IMR-90 (cell line): ENCODE data around the gene FMO2. TPM values are rescaled to one million over a fixed set of nuclear protein-coding genes. Genes with fewer than 3 reads are reported as not detected.

Source experiments
- ATAC-seq: fragments of 200-7000 bp; cut with Tn5 transposase; 2 replicates; pipeline ENCODE4 v1.9.1; 2020; ENCODE audit warnings: low read depth, mild to moderate bottlenecking, moderate library complexity
- BruUV-seq: library from RNA; stranded (reverse); fragments of 400-500 nt; replicated peaks from 2 replicates; lab custom pipeline; 2021; lab: Mats Ljungman, UMichigan
- CTCF ChIA-PET: fragments of 300-600 bp; formaldehyde crosslinking; extraction: SDS; loops from one replicate; lab custom pipeline; 2021; ENCODE audit warnings: antibody characterized with exemption; lab: Yijun Ruan, JAX
- POLR2A ChIA-PET: fragments of 300-600 bp; sonication (Branson Sonifier 250); formaldehyde crosslinking; loops from one replicate; lab custom pipeline; 2022; ENCODE audit warnings: antibody characterized with exemption; ENCODE audit not compliant: unreplicated experiment; lab: Charles Lee
- DNase-seq: peaks from one replicate; pipeline ENCODE4 v3.0.0; 2013
- H2AFZ ChIP-seq: replicated peaks from 2 replicates; pipeline ENCODE3; 2013; ENCODE audit warnings: low read length, mild to moderate bottlenecking; ENCODE audit not compliant: poor library complexity
- H2AK5ac ChIP-seq: 2 replicates; pipeline ENCODE4 v1.6.1; 2013; ENCODE audit warnings: low read depth, low read length, inconsistent platforms
- H2AK9ac ChIP-seq: replicated peaks from 2 replicates; pipeline ENCODE3; 2013; ENCODE audit warnings: mild to moderate bottlenecking, low read depth, low read length, moderate library complexity; ENCODE audit not compliant: poor library complexity
- H2BK120ac ChIP-seq: 2 replicates; pipeline ENCODE4 v1.6.1; 2013; ENCODE audit warnings: low read depth, low read length, inconsistent platforms
- H2BK15ac ChIP-seq: 3 replicates; pipeline ENCODE4 v1.6.1; 2013; ENCODE audit warnings: low read depth, low read length, inconsistent platforms
- H2BK20ac ChIP-seq: 2 replicates; pipeline ENCODE4 v1.6.1; 2013; ENCODE audit warnings: low read depth, mild to moderate bottlenecking, inconsistent platforms, low read length, moderate library complexity
- H2BK5ac ChIP-seq: 2 replicates; pipeline ENCODE4 v1.6.1; 2013; ENCODE audit warnings: mild to moderate bottlenecking, low read depth, low read length, inconsistent platforms; ENCODE audit not compliant: poor library complexity, severe bottlenecking
- H3K14ac ChIP-seq: replicated peaks from 2 replicates; pipeline ENCODE4 v1.6.1; 2013; ENCODE audit warnings: low read depth, low read length, inconsistent platforms
- H3K18ac ChIP-seq: 2 replicates; pipeline ENCODE4 v1.6.1; 2013; ENCODE audit warnings: low read depth, low read length, control low read depth
- H3K23ac ChIP-seq: 2 replicates; pipeline ENCODE4 v1.6.1; 2013; ENCODE audit warnings: low read depth, low read length, inconsistent platforms
- H3K27ac ChIP-seq: 2 replicates; pipeline ENCODE4 v1.5.1; 2013; ENCODE audit warnings: mild to moderate bottlenecking, control low read depth, low read length; ENCODE audit not compliant: insufficient read depth
- H3K27me3 ChIP-seq: 2 replicates; pipeline ENCODE4 v1.6.1; 2013; ENCODE audit warnings: low read length; ENCODE audit not compliant: control insufficient read depth, insufficient read depth
- H3K36me3 ChIP-seq: 2 replicates; pipeline ENCODE4 v1.6.1; 2013; ENCODE audit warnings: low read length, mixed read lengths; ENCODE audit not compliant: control insufficient read depth, insufficient read depth
- H3K4ac ChIP-seq: 2 replicates; pipeline ENCODE4 v1.6.1; 2013; ENCODE audit warnings: low read depth, low read length, inconsistent platforms
- H3K4me1 ChIP-seq: 2 replicates; pipeline ENCODE4 v1.6.1; 2013; ENCODE audit warnings: low read length, mixed read lengths; ENCODE audit not compliant: control insufficient read depth, insufficient read depth
- H3K4me2 ChIP-seq: 2 replicates; pipeline ENCODE4 v1.6.1; 2013; ENCODE audit warnings: low read depth, mild to moderate bottlenecking, control low read depth, low read length, moderate library complexity
- H3K4me3 ChIP-seq: 2 replicates; pipeline ENCODE4 v1.5.1; 2013; ENCODE audit warnings: low read depth, mild to moderate bottlenecking, control low read depth, low read length, moderate library complexity; ENCODE audit not compliant: insufficient read depth
- H3K56ac ChIP-seq: 2 replicates; pipeline ENCODE4 v1.6.1; 2013; ENCODE audit warnings: low read length, inconsistent platforms; ENCODE audit not compliant: insufficient read depth; ENCODE audit errors: extremely low read depth
- H3K79me1 ChIP-seq, 2 experiments: 2 replicates each; pipeline ENCODE4 v1.6.1; 2013; ENCODE audit warnings: low read length in 2 of 2, inconsistent platforms in 1 of 2, low read depth in 1 of 2
- H3K9ac ChIP-seq: 2 replicates; pipeline ENCODE4 v1.6.1; 2013; ENCODE audit warnings: low read depth, low read length, control low read depth
- H3K9me1 ChIP-seq: 2 replicates; pipeline ENCODE4 v1.6.1; 2013; ENCODE audit warnings: low read length, inconsistent platforms; ENCODE audit not compliant: insufficient read depth
- H3K9me3 ChIP-seq: 2 replicates; pipeline ENCODE4 v1.6.1; 2013; ENCODE audit warnings: low read length; ENCODE audit not compliant: control insufficient read depth, insufficient read depth
- H4K20me1 ChIP-seq: 2 replicates; pipeline ENCODE4 v1.6.1; 2013; ENCODE audit warnings: low read length, inconsistent platforms; ENCODE audit not compliant: insufficient read depth
- H4K5ac ChIP-seq: 2 replicates; pipeline ENCODE4 v1.6.1; 2013; ENCODE audit warnings: mild to moderate bottlenecking, low read depth, low read length, control low read depth
- H4K8ac ChIP-seq, 2 experiments: 2 replicates each; pipeline ENCODE4 v1.6.1; 2013; ENCODE audit warnings: low read depth in 2 of 2, low read length in 2 of 2, control low read depth in 1 of 2, inconsistent platforms in 1 of 2
- H4K91ac ChIP-seq: 2 replicates; pipeline ENCODE4 v1.6.1; 2013; ENCODE audit warnings: low read depth, low read length, inconsistent platforms; ENCODE audit not compliant: insufficient read depth
- BHLHE40 ChIP-seq: fragments of 150-350 bp; IDR thresholded peaks from 2 replicates; pipeline ENCODE4 v1.6.1; 2016; ENCODE audit warnings: mild to moderate bottlenecking, low read depth, low read length
- CEBPB ChIP-seq: IDR thresholded peaks from 2 replicates; pipeline ENCODE4 v1.6.1; 2012; ENCODE audit warnings: low read depth, low read length, improper control_type of control experiment
- CHD1 ChIP-seq: IDR thresholded peaks from 2 replicates; pipeline ENCODE4 v1.6.1; 2012; ENCODE audit warnings: low read depth, low read length, improper control_type of control experiment
- FOS ChIP-seq: fragments of 150-350 bp; IDR thresholded peaks from 2 replicates; pipeline ENCODE4 v1.6.1; 2016; ENCODE audit warnings: low read depth, low read length
- MAFK ChIP-seq: IDR thresholded peaks from 2 replicates; pipeline ENCODE4 v1.6.1; 2012; ENCODE audit warnings: low read depth, low read length, improper control_type of control experiment
- MAZ ChIP-seq: IDR thresholded peaks from 2 replicates; pipeline ENCODE4 v1.6.1; 2012; ENCODE audit warnings: low read depth, mild to moderate bottlenecking, low read length, improper control_type of control experiment, moderate library complexity, borderline replicate concordance
- MXI1 ChIP-seq: IDR thresholded peaks from 2 replicates; pipeline ENCODE4 v1.6.1; 2012; ENCODE audit warnings: low read depth, mild to moderate bottlenecking, low read length, moderate library complexity, borderline replicate concordance
- NFE2L2 ChIP-seq: fragments of 150-350 bp; IDR thresholded peaks from 2 replicates; pipeline ENCODE4 v1.6.1; 2016; ENCODE audit warnings: low read depth, mild to moderate bottlenecking, low read length
- POLR2A ChIP-seq: IDR thresholded peaks from 2 replicates; pipeline ENCODE4 v1.6.1; 2012; ENCODE audit warnings: mild to moderate bottlenecking, low read depth, low read length
- RAD21 ChIP-seq: IDR thresholded peaks from 2 replicates; pipeline ENCODE4 v1.6.1; 2012; ENCODE audit warnings: low read length, improper control_type of control experiment
- RCOR1 ChIP-seq: IDR thresholded peaks from 2 replicates; pipeline ENCODE4 v1.6.1; 2012; ENCODE audit warnings: mild to moderate bottlenecking, low read length, improper control_type of control experiment; ENCODE audit not compliant: insufficient replicate concordance
- RFX5 ChIP-seq: IDR thresholded peaks from 2 replicates; pipeline ENCODE4 v1.8.0; 2012; ENCODE audit warnings: low read depth, mild to moderate bottlenecking, low read length, moderate library complexity
- SMC3 ChIP-seq: fragments of 150-350 bp; IDR thresholded peaks from 2 replicates; pipeline ENCODE4 v1.6.1; 2016; ENCODE audit warnings: low read depth, mild to moderate bottlenecking, antibody characterized with exemption, low read length, moderate library complexity
- WGBS, 2 experiments: methylation state at CpG; one replicate each; pipeline versions ENCODE4 v1.1.5 to v1.1.7; 2013; ENCODE audit warnings: missing lambda C conversion rate in 2 of 2; ENCODE audit not compliant: insufficient read length in 1 of 2; ENCODE audit errors: extremely low coverage in 2 of 2; 5-methylcytosine and 5-hydroxymethylcytosine counted together
- dilution Hi-C: fragments of 300-500 bp; cut with HindIII; formaldehyde crosslinking; loops from one replicate; pipeline ENCODE4 v1.14.3; 2018; ENCODE audit warnings: low sequenced_read_pairs; ENCODE audit not compliant: unreplicated experiment
- in situ Hi-C: fragments of 300-500 bp; cut with MboI; formaldehyde crosslinking; loops from 3 replicates; pipeline ENCODE4 v1.14.3; 2019; ENCODE audit warnings: low sequenced_read_pairs, inconsistent platforms, mixed read lengths
- intact Hi-C: fragments of 100-400 bp; cut with micrococcal nuclease; formaldehyde crosslinking; loops from 2 replicates; pipeline ENCODE4 v1.10.0; 2022
- polyA plus RNA-seq, 3 experiments: library from polyadenylated mRNA; depleted of rRNA; stranded (reverse); fragments of >200 nt; gene quantifications; 2 replicates each; pipeline ENCODE4 v1.2.3, GENCODE V29; 2012; ENCODE audit warnings: low replicate concordance in 1 of 3
- total RNA-seq: library from RNA; depleted of rRNA; stranded (reverse); fragments of >200 nt; gene quantifications from 2 replicates; pipeline ENCODE4 v1.2.3, GENCODE V29; 2012
- TF ChIP-seq, protein P1 (sequence below): fragments of 150-350 bp; IDR thresholded peaks from 2 replicates; pipeline ENCODE4 v1.6.1; 2016; ENCODE audit warnings: low read depth, mild to moderate bottlenecking, low read length, moderate library complexity, borderline replicate concordance
- TF ChIP-seq, protein P2 (sequence below): fragments of 150-350 bp; IDR thresholded peaks from 2 replicates; pipeline ENCODE4 v1.6.1; 2017; ENCODE audit warnings: mild to moderate bottlenecking, antibody characterized with exemption, low read length, low read depth
- TF ChIP-seq, protein P3 (sequence below): conservative IDR thresholded peaks from 2 replicates; pipeline ENCODE4 v1.5.1; 2012; ENCODE audit warnings: mild to moderate bottlenecking, low read depth, low read length, improper control_type of control experiment

The FMO2 gene
- total and polyA plus RNA-seq, 2 of the 4 experiments (the other 2 are of a cell fraction): under 0.01 to 0.05 TPM

DNA sequence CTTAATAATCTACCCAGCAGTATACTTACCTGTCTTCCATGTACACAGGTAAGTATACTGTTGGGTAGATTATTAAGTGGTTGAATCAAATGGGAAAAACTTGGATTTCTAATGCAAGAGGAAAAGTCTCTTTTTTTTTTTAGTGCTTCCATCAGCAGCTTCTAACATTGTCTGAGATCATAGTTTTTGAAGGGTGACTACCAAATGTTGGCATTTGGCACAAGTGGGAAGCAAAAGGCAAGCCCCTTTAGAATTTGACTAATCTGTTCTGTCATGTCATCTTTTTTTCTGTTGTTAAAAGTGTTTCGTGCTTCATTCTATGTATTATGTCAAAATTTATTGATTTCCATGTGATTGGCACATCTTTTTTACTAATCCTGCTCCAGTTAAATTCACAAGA, 63.7 kb downstream of the FMO2 start:
- Histone ChIP-seq H2AK9ac (no peak overlapping the region), H3K4me1 (no peaks in the 10 kb centered on the region), H3K18ac (no peak overlapping the region), H3K4ac (no peak overlapping the region), H2BK15ac (no peak overlapping the region), H4K8ac (no peak overlapping the region), H4K91ac (no peak overlapping the region), H2AK5ac (no peak overlapping the region), H3K9ac (no peak overlapping the region), H4K5ac (no peak overlapping the region), H3K56ac (no peak overlapping the region), H3K23ac (no peak overlapping the region), H4K20me1 (no peaks in the 10 kb centered on the region), H3K4me3 (no peak overlapping the region), H3K79me1 (no peaks in the 10 kb centered on the region), H3K27ac (no peak overlapping the region), H2AFZ (no peak overlapping the region), H3K9me3 (no peaks in the 10 kb centered on the region), H3K4me2 (no peak overlapping the region), H3K14ac (no peak overlapping the region), H3K27me3 (no peaks in the 10 kb centered on the region; the same call in none of the 2 replicates), H2BK20ac (no peak overlapping the region), H3K36me3 (no peaks in the 10 kb centered on the region), H2BK120ac (no peak overlapping the region), H2BK5ac (no peak overlapping the region), H3K9me1 (peaks cover 4% of the 10 kb centered on the region; the same call in 1 of the 2 replicates)
- WGBS, 2 experiments: no CpG with 5 or more reads among the region's 1 CpG
- ATAC-seq (no peak), DNase-seq (no peak)
- TF ChIP-seq RAD21: no peak
- TF ChIP-seq MAZ: no peak
- no peak for TF ChIP-seq MXI1
- TF ChIP-seq RCOR1: no peak
- no peak for TF ChIP-seq MAFK
- TF ChIP-seq, protein P1, sequence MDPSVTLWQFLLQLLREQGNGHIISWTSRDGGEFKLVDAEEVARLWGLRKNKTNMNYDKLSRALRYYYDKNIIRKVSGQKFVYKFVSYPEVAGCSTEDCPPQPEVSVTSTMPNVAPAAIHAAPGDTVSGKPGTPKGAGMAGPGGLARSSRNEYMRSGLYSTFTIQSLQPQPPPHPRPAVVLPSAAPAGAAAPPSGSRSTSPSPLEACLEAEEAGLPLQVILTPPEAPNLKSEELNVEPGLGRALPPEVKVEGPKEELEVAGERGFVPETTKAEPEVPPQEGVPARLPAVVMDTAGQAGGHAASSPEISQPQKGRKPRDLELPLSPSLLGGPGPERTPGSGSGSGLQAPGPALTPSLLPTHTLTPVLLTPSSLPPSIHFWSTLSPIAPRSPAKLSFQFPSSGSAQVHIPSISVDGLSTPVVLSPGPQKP: no peak
- TF ChIP-seq RFX5: no peak
- no peak for TF ChIP-seq BHLHE40
- TF ChIP-seq SMC3: no peak
- TF ChIP-seq, protein P2, sequence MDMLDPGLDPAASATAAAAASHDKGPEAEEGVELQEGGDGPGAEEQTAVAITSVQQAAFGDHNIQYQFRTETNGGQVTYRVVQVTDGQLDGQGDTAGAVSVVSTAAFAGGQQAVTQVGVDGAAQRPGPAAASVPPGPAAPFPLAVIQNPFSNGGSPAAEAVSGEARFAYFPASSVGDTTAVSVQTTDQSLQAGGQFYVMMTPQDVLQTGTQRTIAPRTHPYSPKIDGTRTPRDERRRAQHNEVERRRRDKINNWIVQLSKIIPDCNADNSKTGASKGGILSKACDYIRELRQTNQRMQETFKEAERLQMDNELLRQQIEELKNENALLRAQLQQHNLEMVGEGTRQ: no peak
- no peak for TF ChIP-seq CHD1
- no peak for TF ChIP-seq CEBPB
- TF ChIP-seq FOS: no peak
- TF ChIP-seq NFE2L2: no peak
- TF ChIP-seq, protein P3, sequence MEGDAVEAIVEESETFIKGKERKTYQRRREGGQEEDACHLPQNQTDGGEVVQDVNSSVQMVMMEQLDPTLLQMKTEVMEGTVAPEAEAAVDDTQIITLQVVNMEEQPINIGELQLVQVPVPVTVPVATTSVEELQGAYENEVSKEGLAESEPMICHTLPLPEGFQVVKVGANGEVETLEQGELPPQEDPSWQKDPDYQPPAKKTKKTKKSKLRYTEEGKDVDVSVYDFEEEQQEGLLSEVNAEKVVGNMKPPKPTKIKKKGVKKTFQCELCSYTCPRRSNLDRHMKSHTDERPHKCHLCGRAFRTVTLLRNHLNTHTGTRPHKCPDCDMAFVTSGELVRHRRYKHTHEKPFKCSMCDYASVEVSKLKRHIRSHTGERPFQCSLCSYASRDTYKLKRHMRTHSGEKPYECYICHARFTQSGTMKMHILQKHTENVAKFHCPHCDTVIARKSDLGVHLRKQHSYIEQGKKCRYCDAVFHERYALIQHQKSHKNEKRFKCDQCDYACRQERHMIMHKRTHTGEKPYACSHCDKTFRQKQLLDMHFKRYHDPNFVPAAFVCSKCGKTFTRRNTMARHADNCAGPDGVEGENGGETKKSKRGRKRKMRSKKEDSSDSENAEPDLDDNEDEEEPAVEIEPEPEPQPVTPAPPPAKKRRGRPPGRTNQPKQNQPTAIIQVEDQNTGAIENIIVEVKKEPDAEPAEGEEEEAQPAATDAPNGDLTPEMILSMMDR: no peak
- TF ChIP-seq POLR2A: no peak
- intact Hi-C loops (loop anchor here (10.0 kb wide), 1 partner anchor 236 kb away; the partner anchor contains the start of gene PRRC2C), in situ Hi-C loops (no loop called here), dilution Hi-C loops (no loop called here)
- BruUV-seq: no TSS peak
- CTCF ChIA-PET: interaction anchor here (0.7 kb wide), 1 partner anchor 18 kb away, joined by 5 read pairs; no protein-coding TSS in a partner anchor
- POLR2A ChIA-PET: no interaction called here
